Measurements from ENCODE around the gene KRT71.

Gene KRT71

DNA sequence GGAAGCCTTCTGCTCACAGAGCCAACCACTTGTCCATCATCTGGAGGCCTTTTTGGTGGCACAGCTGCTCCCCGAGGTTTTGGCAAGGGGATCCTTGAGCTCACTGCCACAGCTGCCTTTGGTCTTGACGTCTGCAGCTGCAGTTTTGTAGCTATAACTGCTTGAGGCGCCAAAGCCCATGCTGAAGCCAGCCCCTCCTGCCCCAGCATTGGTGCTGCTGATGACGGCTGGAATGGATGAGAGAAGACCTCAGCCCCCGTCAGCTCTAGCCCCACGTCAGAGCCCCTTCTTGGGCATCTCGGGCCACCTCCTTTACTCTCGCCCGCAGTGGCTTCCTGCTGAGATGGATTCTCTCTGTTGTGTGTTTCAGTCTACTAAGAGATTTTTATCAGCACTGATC is 33.0 kb upstream of the KRT71 start:
- Histone ChIP-seq H3K4me3 (ENCODE audit: low read depth, low read length) (no peak overlapping the region), H3K4me1 (ENCODE audit: control insufficient read depth, insufficient read depth, low read length) (no peaks in the 10 kb centered on the region), H3K36me3 (ENCODE audit: control insufficient read depth, insufficient read depth, low read length) (no peaks in the 10 kb centered on the region), H3K9ac (ENCODE audit: low read depth, low read length) (no peak overlapping the region), H3K27ac (ENCODE audit: low read depth, low read length) (no peak overlapping the region), H3K27me3 (ENCODE audit: control insufficient read depth, insufficient read depth, low read length) (no peaks in the 10 kb centered on the region), H3K9me3 (ENCODE audit: control insufficient read depth, insufficient read depth, low read length) (peaks cover 4% of the 10 kb centered on the region; the same call in 1 of the 2 replicates)

DNA sequence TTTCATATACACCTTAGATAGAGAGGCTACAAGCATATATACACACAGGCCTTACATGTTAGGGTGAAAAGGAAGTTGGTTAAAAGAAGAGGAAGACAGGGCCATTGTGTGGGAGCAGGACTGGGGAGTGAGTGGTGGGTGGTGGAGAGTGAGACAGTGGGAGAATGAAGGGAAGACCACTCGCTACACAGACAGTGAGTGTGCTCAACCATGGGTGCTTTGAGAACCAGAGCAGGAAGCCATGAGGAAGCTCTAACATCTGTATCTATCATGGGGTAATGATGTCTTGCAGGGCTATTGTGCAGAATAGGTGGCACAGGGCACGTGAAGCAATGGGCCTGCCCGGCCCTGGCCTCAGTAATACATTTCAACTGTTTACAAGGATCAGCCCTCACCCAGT is 32.1 kb upstream of the KRT71 start:
- no peak overlapping the region for H3K4me3 ChIP-seq (ENCODE audit: low read depth, low read length)
- H3K27ac ChIP-seq (ENCODE audit: low read depth, low read length) = no peak overlapping the region
- H3K4me1 ChIP-seq (ENCODE audit: control insufficient read depth, insufficient read depth, low read length) = no peaks in the 10 kb centered on the region
- H3K36me3 ChIP-seq (ENCODE audit: control insufficient read depth, insufficient read depth, low read length) = no peaks in the 10 kb centered on the region
- no peak overlapping the region for H3K9ac ChIP-seq (ENCODE audit: low read depth, low read length)
- H3K9me3 ChIP-seq (ENCODE audit: control insufficient read depth, insufficient read depth, low read length) = no peaks in the 10 kb centered on the region
- H3K27me3 ChIP-seq (ENCODE audit: control insufficient read depth, insufficient read depth, low read length) = no peaks in the 10 kb centered on the region

DNA sequence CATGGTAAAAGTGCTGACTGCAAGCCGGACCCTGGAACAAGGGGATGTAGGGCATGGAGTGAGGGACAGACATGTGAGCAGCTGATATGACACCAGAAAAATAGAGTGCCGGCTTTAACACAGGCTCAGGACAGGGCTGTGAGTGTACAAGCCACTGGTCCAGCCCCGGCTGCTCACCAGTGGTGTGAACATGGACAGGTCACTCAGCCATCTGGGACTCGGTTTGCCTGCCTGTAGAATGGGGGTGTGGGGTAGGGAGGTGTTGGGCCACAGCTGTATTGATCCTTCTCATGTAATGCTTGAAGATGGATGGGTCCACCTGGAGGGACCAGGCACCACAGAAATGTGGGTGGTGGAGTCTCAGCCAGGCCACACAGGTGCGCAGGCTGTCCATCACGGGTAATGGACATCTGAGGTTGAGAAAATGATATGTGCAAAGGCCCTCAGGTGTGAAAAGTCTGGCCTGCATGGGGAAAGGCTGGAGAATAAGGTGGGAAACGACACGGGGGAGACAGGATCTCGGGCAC is 31.3 kb upstream of the KRT71 start:
- Histone ChIP-seq H3K9me3 (ENCODE audit: control insufficient read depth, insufficient read depth, low read length) (no peaks in the 10 kb centered on the region), H3K9ac (ENCODE audit: low read depth, low read length) (no peak overlapping the region), H3K36me3 (ENCODE audit: control insufficient read depth, insufficient read depth, low read length) (no peaks in the 10 kb centered on the region), H3K4me1 (ENCODE audit: control insufficient read depth, insufficient read depth, low read length) (no peaks in the 10 kb centered on the region), H3K4me3 (ENCODE audit: low read depth, low read length) (no peak overlapping the region), H3K27ac (ENCODE audit: low read depth, low read length) (no peak overlapping the region), H3K27me3 (ENCODE audit: control insufficient read depth, insufficient read depth, low read length) (no peaks in the 10 kb centered on the region)

DNA sequence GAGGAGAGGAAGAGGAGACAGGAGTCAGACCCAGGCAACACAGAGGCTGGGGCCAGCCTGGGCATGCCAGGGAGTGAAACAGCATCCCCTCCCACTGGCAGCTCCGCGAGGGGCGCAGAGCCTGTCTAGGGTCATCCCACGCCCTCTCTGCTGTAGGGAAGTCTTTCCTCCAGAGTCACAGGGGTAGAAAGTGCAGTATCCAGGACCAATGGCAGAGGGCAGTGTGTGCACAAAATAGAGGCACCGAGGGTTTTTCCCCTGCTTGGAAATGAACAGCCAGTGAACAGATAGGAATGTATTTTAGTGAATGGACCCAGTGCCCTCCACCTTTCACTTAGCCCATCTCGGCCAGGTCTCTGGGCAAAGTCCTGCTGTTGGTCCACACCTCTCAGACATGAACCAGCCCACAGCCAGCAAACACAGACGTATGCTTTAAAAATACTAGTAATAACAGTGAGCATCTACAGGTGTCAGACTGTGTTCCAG is 30.1 kb upstream of the KRT71 start:
- Histone ChIP-seq H3K36me3 (ENCODE audit: control insufficient read depth, insufficient read depth, low read length) (no peaks in the 10 kb centered on the region), H3K9me3 (ENCODE audit: control insufficient read depth, insufficient read depth, low read length) (no peaks in the 10 kb centered on the region), H3K4me1 (ENCODE audit: control insufficient read depth, insufficient read depth, low read length) (no peaks in the 10 kb centered on the region), H3K9ac (ENCODE audit: low read depth, low read length) (no peak overlapping the region), H3K27ac (ENCODE audit: low read depth, low read length) (no peak overlapping the region), H3K27me3 (ENCODE audit: control insufficient read depth, insufficient read depth, low read length) (no peaks in the 10 kb centered on the region), H3K4me3 (ENCODE audit: low read depth, low read length) (no peak overlapping the region)

DNA sequence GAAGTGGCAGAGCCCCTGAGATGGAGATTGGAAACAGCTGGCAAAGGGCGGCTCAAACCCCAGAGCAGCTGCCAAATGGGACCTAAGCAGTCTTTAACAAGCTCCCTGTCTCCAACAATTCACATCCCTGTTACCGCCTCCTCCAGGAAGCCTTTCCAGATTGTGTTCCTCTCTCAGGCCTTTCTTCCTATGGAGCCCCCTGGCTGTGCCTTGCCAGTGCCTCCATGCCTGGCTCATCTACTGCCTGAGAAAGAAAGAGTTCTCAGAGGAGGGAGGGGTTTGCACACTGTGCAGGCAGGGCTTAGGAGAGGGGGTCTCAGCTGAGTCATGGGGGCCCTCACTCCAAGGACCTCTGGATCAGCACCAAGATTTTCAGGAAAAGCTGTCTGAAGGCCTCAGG is 29.5 kb upstream of the KRT71 start:
- no peak overlapping the region for H3K9ac ChIP-seq (ENCODE audit: low read depth, low read length)
- H3K9me3 ChIP-seq (ENCODE audit: control insufficient read depth, insufficient read depth, low read length) = no peaks in the 10 kb centered on the region
- H3K27me3 ChIP-seq (ENCODE audit: control insufficient read depth, insufficient read depth, low read length) = no peaks in the 10 kb centered on the region
- H3K4me1 ChIP-seq (ENCODE audit: control insufficient read depth, insufficient read depth, low read length) = no peaks in the 10 kb centered on the region
- H3K27ac ChIP-seq (ENCODE audit: low read depth, low read length) = no peak overlapping the region
- H3K36me3 ChIP-seq (ENCODE audit: control insufficient read depth, insufficient read depth, low read length) = no peaks in the 10 kb centered on the region
- H3K4me3 ChIP-seq (ENCODE audit: low read depth, low read length) = no peak overlapping the region

DNA sequence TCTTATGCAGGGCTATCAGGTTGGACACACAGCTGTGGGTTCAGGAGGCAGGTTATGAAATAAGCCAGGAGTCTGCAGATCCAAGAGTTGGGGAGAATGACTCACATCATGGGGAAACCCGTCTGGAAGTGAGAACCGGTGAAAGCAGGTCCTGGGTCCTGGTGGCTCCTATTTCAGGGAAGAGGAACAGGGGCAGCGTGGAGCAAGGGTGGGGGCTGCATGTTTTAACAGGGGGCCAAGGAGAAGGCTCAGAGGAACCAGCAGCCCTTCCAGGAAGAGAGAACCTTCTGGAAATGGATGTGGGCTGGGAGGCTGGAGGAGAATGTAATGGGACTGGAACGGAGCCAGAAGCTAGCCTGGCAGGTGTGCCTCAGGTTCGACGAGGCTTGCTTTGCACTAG is 28.5 kb upstream of the KRT71 start:
- H3K27ac ChIP-seq (ENCODE audit: low read depth, low read length) = no peak overlapping the region
- H3K36me3 ChIP-seq (ENCODE audit: control insufficient read depth, insufficient read depth, low read length) = no peaks in the 10 kb centered on the region
- no peaks in the 10 kb centered on the region for H3K27me3 ChIP-seq (ENCODE audit: control insufficient read depth, insufficient read depth, low read length)
- no peak overlapping the region for H3K4me3 ChIP-seq (ENCODE audit: low read depth, low read length)
- H3K9me3 ChIP-seq (ENCODE audit: control insufficient read depth, insufficient read depth, low read length) = no peaks in the 10 kb centered on the region
- H3K9ac ChIP-seq (ENCODE audit: low read depth, low read length) = no peak overlapping the region
- no peaks in the 10 kb centered on the region for H3K4me1 ChIP-seq (ENCODE audit: control insufficient read depth, insufficient read depth, low read length)

DNA sequence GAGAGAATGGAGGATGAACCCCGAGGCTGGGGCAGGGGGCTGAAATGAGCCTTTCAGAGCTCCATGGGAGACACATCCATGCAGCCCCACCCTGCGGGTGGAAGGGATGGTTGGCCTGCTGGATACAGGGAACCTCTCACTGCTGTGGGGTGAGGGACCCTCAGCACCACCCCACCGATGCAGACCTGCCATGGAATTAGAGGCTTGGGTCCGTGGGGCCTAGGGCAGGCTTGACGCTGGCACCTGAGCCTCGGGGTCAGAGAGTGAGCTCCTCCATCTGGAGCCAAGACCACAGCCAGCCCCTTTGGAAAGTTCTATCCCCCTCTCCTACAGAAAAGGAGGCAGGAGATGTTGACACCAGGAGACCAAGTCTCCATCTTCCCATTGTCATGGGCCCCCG is 28.1 kb upstream of the KRT71 start:
- no peak overlapping the region for H3K27ac ChIP-seq (ENCODE audit: low read depth, low read length)
- no peaks in the 10 kb centered on the region for H3K27me3 ChIP-seq (ENCODE audit: control insufficient read depth, insufficient read depth, low read length)
- no peaks in the 10 kb centered on the region for H3K4me1 ChIP-seq (ENCODE audit: control insufficient read depth, insufficient read depth, low read length)
- no peak overlapping the region for H3K9ac ChIP-seq (ENCODE audit: low read depth, low read length)
- H3K36me3 ChIP-seq (ENCODE audit: control insufficient read depth, insufficient read depth, low read length) = no peaks in the 10 kb centered on the region
- H3K4me3 ChIP-seq (ENCODE audit: low read depth, low read length) = no peak overlapping the region
- no peaks in the 10 kb centered on the region for H3K9me3 ChIP-seq (ENCODE audit: control insufficient read depth, insufficient read depth, low read length)

DNA sequence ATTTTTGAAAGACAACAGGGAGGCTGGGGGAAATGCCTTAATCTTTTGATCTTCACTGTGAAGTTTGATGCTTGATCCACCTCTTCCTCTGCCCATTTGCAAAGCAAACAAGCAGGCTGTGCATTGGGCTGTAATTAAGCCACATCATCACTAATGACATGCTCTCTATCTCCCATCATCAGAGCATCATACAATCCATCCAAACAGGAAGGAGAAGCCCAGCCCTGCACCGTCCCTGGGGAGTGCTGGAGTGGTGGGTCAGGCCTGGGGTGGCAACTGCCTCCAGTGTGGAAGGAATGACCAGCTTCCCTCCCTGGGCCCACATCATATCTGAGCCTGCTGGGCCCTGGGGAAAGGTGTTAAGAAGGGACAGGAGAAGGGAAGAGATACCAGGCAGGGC is 27.6 kb upstream of the KRT71 start:
- Histone ChIP-seq H3K4me1 (ENCODE audit: control insufficient read depth, insufficient read depth, low read length) (no peaks in the 10 kb centered on the region), H3K4me3 (ENCODE audit: low read depth, low read length) (no peak overlapping the region), H3K9me3 (ENCODE audit: control insufficient read depth, insufficient read depth, low read length) (no peaks in the 10 kb centered on the region), H3K27me3 (ENCODE audit: control insufficient read depth, insufficient read depth, low read length) (no peaks in the 10 kb centered on the region), H3K9ac (ENCODE audit: low read depth, low read length) (no peak overlapping the region), H3K36me3 (ENCODE audit: control insufficient read depth, insufficient read depth, low read length) (no peaks in the 10 kb centered on the region), H3K27ac (ENCODE audit: low read depth, low read length) (no peak overlapping the region)

DNA sequence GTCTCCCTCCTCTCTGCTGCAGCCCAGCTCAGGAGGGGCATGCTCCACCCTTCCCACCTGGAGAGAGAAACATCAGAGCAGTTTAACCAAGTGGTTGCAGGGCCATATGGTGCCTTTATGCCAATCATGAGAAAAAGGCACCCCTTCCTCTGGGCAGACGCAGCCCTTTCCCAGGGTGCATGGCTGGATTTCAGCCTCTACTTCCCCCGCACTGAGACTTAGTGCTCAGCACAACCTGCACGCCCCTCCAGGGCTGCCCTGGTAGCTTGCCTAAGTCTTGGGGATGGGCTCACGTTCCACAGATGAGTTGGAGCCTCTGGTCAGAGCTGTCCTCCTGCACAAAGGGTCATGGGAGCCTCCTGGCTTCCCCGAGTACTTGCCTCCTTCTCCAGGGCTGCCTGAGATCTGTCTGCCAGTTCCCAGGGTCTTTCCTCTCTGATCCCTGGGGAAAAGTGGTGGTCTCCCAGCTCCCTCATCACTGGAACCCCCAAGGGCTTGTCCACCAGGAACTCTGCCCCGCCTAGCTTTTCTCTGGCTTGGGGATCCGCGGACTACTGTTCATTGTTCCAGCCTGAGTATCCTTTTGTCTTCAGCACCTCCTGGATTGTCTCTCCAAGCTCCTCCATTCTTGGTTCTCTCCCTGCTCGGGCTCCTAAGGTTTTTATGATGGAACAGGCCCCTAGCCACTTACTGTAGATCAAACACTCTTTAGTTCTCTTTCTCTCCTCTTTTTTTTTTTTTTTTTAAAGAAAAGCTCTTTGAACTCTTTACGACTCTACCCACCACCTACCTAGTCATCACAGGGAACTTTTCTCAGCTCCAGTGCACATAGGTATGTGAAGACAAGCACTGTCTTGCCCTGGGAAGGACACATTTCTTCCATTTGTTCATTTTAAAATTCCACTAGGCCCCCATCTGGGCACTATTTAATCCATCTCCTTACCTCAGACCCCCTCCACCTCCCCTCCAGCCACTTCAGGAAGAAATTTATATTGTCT is 26.8 kb upstream of the KRT71 start:
- Histone ChIP-seq H3K9ac (ENCODE audit: low read depth, low read length) (no peak overlapping the region), H3K36me3 (ENCODE audit: control insufficient read depth, insufficient read depth, low read length) (no peaks in the 10 kb centered on the region), H3K27me3 (ENCODE audit: control insufficient read depth, insufficient read depth, low read length) (no peaks in the 10 kb centered on the region), H3K9me3 (ENCODE audit: control insufficient read depth, insufficient read depth, low read length) (no peaks in the 10 kb centered on the region), H3K27ac (ENCODE audit: low read depth, low read length) (no peak overlapping the region), H3K4me3 (ENCODE audit: low read depth, low read length) (no peak overlapping the region), H3K4me1 (ENCODE audit: control insufficient read depth, insufficient read depth, low read length) (no peaks in the 10 kb centered on the region)

DNA sequence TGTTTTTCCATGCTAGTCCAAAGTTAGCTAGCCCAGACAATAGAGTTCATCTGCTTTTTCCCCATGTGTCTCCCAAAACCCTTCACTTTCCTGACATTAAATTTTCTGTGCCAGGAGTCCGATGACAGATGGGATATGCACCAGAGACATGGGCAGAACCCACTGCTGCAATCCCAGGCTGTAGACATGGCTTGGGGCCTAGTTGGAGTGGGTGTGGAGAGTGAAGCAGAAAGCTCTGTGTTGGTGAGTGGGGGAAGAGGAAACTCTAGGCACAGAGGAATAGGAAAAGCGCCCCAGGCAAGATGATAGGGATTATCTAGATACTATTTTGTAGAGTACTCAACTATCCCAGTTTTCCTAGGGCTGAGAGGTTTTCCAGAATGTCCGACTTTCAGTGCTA is 25.5 kb upstream of the KRT71 start:
- H3K27ac ChIP-seq (ENCODE audit: low read depth, low read length) = no peak overlapping the region
- no peaks in the 10 kb centered on the region for H3K9me3 ChIP-seq (ENCODE audit: control insufficient read depth, insufficient read depth, low read length)
- H3K27me3 ChIP-seq (ENCODE audit: control insufficient read depth, insufficient read depth, low read length) = no peaks in the 10 kb centered on the region
- no peaks in the 10 kb centered on the region for H3K4me1 ChIP-seq (ENCODE audit: control insufficient read depth, insufficient read depth, low read length)
- no peaks in the 10 kb centered on the region for H3K36me3 ChIP-seq (ENCODE audit: control insufficient read depth, insufficient read depth, low read length)
- no peak overlapping the region for H3K9ac ChIP-seq (ENCODE audit: low read depth, low read length)
- H3K4me3 ChIP-seq (ENCODE audit: low read depth, low read length) = no peak overlapping the region

DNA sequence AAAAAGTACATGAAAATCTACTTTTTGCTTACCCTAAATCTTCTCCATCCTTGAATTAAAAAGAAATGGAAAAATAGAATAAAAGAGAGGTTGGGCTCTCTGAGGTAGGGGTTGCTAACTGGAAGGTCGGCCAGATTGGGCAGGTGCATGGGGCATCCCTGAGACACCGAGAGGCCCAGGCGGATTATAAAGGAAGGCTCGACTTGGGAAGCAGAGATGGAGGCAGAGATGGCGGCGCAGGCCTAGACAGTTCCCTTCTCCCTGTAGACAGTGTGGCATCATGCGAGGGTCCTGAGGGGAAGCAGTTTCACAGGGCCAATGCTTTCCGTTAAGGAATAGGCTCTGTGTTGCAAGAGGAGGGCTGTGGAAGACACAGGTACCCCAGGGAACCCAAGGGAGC is 24.4 kb upstream of the KRT71 start:
- no peaks in the 10 kb centered on the region for H3K9me3 ChIP-seq (ENCODE audit: control insufficient read depth, insufficient read depth, low read length)
- H3K4me3 ChIP-seq (ENCODE audit: low read depth, low read length) = no peak overlapping the region
- H3K27me3 ChIP-seq (ENCODE audit: control insufficient read depth, insufficient read depth, low read length) = no peaks in the 10 kb centered on the region
- no peak overlapping the region for H3K27ac ChIP-seq (ENCODE audit: low read depth, low read length)
- no peaks in the 10 kb centered on the region for H3K36me3 ChIP-seq (ENCODE audit: control insufficient read depth, insufficient read depth, low read length)
- no peaks in the 10 kb centered on the region for H3K4me1 ChIP-seq (ENCODE audit: control insufficient read depth, insufficient read depth, low read length)
- H3K9ac ChIP-seq (ENCODE audit: low read depth, low read length) = no peak overlapping the region

Data from HUES48 (cell line).